K562 (cell line): ENCODE measurements around the gene GRAMD4. TPM values are rescaled to one million over a fixed set of nuclear protein-coding genes. Genes with fewer than 3 reads are reported as not detected.

Experiments
- PHF8 ChIP-seq: fragments of 200-600 bp; sonication (generic); IDR thresholded peaks from 2 replicates; pipeline ENCODE4 v1.6.1; 2012; ENCODE audit warnings: mixed run types, mild to moderate bottlenecking, inconsistent platforms, low read length, moderate library complexity, borderline replicate concordance
- PYGO2 ChIP-seq: fragments of 450-650 bp; IDR thresholded peaks from 2 replicates; pipeline ENCODE4 v1.6.1; 2016; ENCODE audit warnings: mild to moderate bottlenecking, missing genetic modification characterization, moderate library complexity, missing compliant biosample characterization
- RAD21 ChIP-seq, 2 experiments: fragments of 250-450 bp in 1 of 2; fragments of 450-650 bp in 1 of 2; sonication (Bioruptor Pico) in 1 of 2; formaldehyde crosslinking in 1 of 2; IDR thresholded peaks in 1 of 2; conservative IDR thresholded peaks in 1 of 2; 2 replicates each; pipeline versions ENCODE4 v1.4.0 to v1.8.0; 2020 to 2022; ENCODE audit warnings: mild to moderate bottlenecking in 2 of 2, moderate library complexity in 1 of 2
- TARDBP ChIP-seq: fragments of 450-650 bp; IDR thresholded peaks from 2 replicates; pipeline ENCODE4 v1.6.1; 2016
- ZNF197 ChIP-seq: fragments of 200-800 bp; sonication (Bioruptor generic); IDR thresholded peaks from 2 replicates; pipeline ENCODE4 v1.6.1; 2016; ENCODE audit warnings: low read depth, missing genetic modification characterization, missing compliant biosample characterization
- ZNF41 ChIP-seq: fragments of 250-450 bp; sonication (Bioruptor Pico); conservative IDR thresholded peaks from 2 replicates; pipeline ENCODE4 v1.4.0; 2020; ENCODE audit warnings: mild to moderate bottlenecking
- ZNF696 ChIP-seq: fragments of 250-450 bp; sonication (Bioruptor Pico); conservative IDR thresholded peaks from 2 replicates; pipeline ENCODE4 v1.4.0; 2020; ENCODE audit warnings: mild to moderate bottlenecking, moderate library complexity
- polyA plus RNA-seq, 8 experiments: library from polyadenylated mRNA; depleted of rRNA in 4 of 8; stranded (reverse) in 5 of 8; unstranded in 3 of 8; fragments of >200 nt; fragmentation: Nextera tagmentation in 2 of 8; fragmentation: Illumina TruSeq in 1 of 8; extraction: Ambion mirVana in 2 of 8; extraction: Trizol in 1 of 8; gene quantifications; 2 replicates each; pipeline versions ENCODE4 v1.2.1 to v1.2.3, GENCODE V29; 2011 to 2014; ENCODE audit warnings: inconsistent platforms in 1 of 8, missing spikeins in 1 of 8
- total RNA-seq, 7 experiments: library from RNA; depleted of rRNA in 6 of 7; stranded (reverse); fragments of >200 nt in 6 of 7; fragmentation: Illumina TruSeq in 2 of 7; extraction: Trizol in 2 of 7; gene quantifications; 2 replicates each; pipeline versions ENCODE4 v1.2.1 to v1.2.3, GENCODE V29; 2011 to 2021; ENCODE audit warnings: low replicate concordance in 1 of 7
- TF ChIP-seq, protein P1 (sequence below): fragments of 200-800 bp; sonication (Bioruptor generic); IDR thresholded peaks from 2 replicates; pipeline ENCODE4 v1.6.1; 2017; ENCODE audit warnings: missing genetic modification characterization, missing compliant biosample characterization
- TF ChIP-seq, protein P2 (sequence below), 3 experiments: IDR thresholded peaks in 2 of 3; conservative IDR thresholded peaks in 1 of 3; 2 replicates each; pipeline ENCODE4 v1.5.1; 2011 to 2012; ENCODE audit warnings: low read length in 3 of 3, mild to moderate bottlenecking in 3 of 3, control low read depth in 2 of 3, improper control_type of control experiment in 1 of 3, inconsistent platforms in 1 of 3, low read depth in 1 of 3, mixed read lengths in 1 of 3, moderate library complexity in 1 of 3; ENCODE audit not compliant: insufficient read depth in 2 of 3
- TF ChIP-seq, protein P3 (sequence below): fragments of 450-650 bp; IDR thresholded peaks from 2 replicates; pipeline ENCODE4 v1.6.1; 2016; ENCODE audit warnings: low read depth

The GRAMD4 gene
- total and polyA plus RNA-seq, 9 of the 15 experiments (the other 6 are each of a cell fraction or from before 2014, with no cell fraction given) = 0.18 to 44.8 (median 18.6) TPM

DNA sequence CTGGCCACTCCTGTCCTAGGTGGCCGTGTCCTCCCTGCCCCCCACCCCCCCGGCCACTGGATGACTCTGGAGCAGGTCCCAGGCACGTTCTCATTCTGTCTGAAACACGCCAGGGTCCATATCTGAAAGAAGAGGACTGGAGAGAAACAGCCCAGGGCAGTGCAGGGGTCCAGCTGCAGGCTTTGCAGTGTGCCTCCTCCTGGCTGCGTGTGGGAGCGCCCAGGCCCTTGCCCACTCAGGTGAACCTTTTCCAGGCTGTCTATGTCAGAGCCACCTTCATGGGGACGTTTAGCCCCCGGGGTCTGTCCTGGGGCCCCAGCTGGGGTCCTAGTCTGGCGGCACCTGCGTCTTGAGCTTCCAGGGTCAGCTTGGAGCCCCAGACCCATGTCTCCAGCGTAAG, 15.6 kb downstream of the GRAMD4 start (continued):
- TF ChIP-seq, protein P1, sequence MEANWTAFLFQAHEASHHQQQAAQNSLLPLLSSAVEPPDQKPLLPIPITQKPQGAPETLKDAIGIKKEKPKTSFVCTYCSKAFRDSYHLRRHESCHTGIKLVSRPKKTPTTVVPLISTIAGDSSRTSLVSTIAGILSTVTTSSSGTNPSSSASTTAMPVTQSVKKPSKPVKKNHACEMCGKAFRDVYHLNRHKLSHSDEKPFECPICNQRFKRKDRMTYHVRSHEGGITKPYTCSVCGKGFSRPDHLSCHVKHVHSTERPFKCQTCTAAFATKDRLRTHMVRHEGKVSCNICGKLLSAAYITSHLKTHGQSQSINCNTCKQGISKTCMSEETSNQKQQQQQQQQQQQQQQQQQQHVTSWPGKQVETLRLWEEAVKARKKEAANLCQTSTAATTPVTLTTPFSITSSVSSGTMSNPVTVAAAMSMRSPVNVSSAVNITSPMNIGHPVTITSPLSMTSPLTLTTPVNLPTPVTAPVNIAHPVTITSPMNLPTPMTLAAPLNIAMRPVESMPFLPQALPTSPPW (CRISPR knock-in tag) = 0 out of 2 replicates have a peak, but pooled peaks have one; percentile 28
- TF ChIP-seq, protein P2, sequence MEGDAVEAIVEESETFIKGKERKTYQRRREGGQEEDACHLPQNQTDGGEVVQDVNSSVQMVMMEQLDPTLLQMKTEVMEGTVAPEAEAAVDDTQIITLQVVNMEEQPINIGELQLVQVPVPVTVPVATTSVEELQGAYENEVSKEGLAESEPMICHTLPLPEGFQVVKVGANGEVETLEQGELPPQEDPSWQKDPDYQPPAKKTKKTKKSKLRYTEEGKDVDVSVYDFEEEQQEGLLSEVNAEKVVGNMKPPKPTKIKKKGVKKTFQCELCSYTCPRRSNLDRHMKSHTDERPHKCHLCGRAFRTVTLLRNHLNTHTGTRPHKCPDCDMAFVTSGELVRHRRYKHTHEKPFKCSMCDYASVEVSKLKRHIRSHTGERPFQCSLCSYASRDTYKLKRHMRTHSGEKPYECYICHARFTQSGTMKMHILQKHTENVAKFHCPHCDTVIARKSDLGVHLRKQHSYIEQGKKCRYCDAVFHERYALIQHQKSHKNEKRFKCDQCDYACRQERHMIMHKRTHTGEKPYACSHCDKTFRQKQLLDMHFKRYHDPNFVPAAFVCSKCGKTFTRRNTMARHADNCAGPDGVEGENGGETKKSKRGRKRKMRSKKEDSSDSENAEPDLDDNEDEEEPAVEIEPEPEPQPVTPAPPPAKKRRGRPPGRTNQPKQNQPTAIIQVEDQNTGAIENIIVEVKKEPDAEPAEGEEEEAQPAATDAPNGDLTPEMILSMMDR (IDR thresholded peaks at IDR 0.05 in 2 of 3, conservative IDR thresholded peaks at IDR 0.05 in 1 of 3; ENCODE audit: insufficient read depth in 2 of 3, low read depth in 1 of 3, low read length in 3 of 3) = peak; percentile 27 to 43 (median 37); a peak in 4 of 6 replicates
- TF ChIP-seq RAD21 (CRISPR knock-in tag; conservative IDR thresholded peaks at IDR 0.05 in 1 of 2, IDR thresholded peaks at IDR 0.05 in 1 of 2) (peak in 1 of 2 experiments; percentile 16; a peak in 2 of 4 replicates), PYGO2 (tag) (no peak), TARDBP (no peak), PHF8 (no peak), ZNF696 (CRISPR knock-in tag) (no peak), ZNF41 (no peak), ZNF197 (CRISPR knock-in tag) (no peak)
- TF ChIP-seq, protein P3, sequence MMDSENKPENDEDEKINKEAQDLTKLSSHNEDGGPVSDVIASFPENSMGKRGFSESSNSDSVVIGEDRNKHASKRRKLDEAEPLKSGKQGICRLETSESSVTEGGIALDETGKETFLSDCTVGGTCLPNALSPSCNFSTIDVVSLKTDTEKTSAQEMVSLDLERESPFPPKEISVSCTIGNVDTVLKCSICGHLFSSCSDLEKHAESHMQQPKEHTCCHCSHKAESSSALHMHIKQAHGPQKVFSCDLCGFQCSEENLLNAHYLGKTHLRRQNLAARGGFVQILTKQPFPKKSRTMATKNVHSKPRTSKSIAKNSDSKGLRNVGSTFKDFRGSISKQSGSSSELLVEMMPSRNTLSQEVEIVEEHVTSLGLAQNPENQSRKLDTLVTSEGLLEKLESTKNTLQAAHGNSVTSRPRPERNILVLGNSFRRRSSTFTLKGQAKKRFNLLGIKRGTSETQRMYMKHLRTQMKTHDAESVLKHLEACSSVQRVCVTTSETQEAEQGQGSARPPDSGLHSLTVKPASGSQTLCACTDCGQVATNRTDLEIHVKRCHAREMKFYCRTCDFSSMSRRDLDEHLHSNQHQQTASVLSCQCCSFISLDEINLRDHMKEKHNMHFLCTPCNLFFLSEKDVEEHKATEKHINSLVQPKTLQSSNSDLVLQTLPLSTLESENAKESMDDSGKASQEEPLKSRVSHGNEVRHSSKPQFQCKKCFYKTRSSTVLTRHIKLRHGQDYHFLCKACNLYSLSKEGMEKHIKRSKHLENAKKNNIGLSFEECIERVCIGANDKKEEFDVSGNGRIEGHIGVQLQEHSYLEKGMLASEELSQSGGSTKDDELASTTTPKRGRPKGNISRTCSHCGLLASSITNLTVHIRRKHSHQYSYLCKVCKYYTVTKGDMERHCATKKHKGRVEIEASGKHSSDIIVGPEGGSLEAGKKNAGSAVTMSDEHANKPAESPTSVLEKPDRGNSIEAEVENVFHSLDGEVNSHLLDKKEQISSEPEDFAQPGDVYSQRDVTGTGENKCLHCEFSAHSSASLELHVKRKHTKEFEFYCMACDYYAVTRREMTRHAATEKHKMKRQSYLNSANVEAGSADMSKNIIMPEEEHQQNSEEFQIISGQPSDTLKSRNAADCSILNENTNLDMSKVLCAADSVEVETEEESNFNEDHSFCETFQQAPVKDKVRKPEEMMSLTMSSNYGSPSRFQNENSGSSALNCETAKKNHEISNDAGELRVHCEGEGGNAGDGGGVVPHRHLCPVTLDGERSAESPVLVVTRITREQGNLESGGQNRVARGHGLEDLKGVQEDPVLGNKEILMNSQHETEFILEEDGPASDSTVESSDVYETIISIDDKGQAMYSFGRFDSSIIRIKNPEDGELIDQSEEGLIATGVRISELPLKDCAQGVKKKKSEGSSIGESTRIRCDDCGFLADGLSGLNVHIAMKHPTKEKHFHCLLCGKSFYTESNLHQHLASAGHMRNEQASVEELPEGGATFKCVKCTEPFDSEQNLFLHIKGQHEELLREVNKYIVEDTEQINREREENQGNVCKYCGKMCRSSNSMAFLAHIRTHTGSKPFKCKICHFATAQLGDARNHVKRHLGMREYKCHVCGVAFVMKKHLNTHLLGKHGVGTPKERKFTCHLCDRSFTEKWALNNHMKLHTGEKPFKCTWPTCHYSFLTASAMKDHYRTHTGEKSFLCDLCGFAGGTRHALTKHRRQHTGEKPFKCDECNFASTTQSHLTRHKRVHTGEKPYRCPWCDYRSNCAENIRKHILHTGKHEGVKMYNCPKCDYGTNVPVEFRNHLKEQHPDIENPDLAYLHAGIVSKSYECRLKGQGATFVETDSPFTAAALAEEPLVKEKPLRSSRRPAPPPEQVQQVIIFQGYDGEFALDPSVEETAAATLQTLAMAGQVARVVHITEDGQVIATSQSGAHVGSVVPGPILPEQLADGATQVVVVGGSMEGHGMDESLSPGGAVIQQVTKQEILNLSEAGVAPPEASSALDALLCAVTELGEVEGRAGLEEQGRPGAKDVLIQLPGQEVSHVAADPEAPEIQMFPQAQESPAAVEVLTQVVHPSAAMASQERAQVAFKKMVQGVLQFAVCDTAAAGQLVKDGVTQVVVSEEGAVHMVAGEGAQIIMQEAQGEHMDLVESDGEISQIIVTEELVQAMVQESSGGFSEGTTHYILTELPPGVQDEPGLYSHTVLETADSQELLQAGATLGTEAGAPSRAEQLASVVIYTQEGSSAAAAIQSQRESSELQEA = no peak
- TF ChIP-seq, all 486 proteins: peak for 4
